Measurements from ENCODE around the gene USP3. TPM values are rescaled to one million over a fixed set of nuclear protein-coding genes. Genes with fewer than 3 reads are reported as not detected.

The USP3 gene
- polyA plus RNA-seq, 1 donor (not counting 4 experiments of a cell fraction or from before 2014, with no cell fraction given): 16.2 TPM

GRCh38 chr15:63483521-63484371 is 20.6 kb upstream of the USP3 start:
- no peaks in the 10 kb centered on the region for H3K27me3 ChIP-seq (ENCODE audit: control insufficient read depth, extremely low read depth, insufficient read depth, low read length)
- H3K27ac ChIP-seq (ENCODE audit: control insufficient read depth, insufficient read depth, low read length): no peak overlapping the region
- H4K20me1 ChIP-seq (ENCODE audit: control insufficient read depth, extremely low read depth, insufficient read depth, low read length): no peaks in the 10 kb centered on the region
- H2AFZ ChIP-seq (ENCODE audit: control insufficient read depth, low read length): no peak overlapping the region
- H3K4me3 ChIP-seq (ENCODE audit: control insufficient read depth in 2 of 3, extremely low read depth in 1 of 3, insufficient read depth in 2 of 3, low read depth in 1 of 3, low read length in 3 of 3): no peak overlapping the region
- peaks cover 7% of the 10 kb centered on the region for H3K4me1 ChIP-seq (ENCODE audit: control insufficient read depth, extremely low read depth, insufficient read depth, low read length)
- TF ChIP-seq EZH2 (IDR thresholded peaks at IDR 0.05; ENCODE audit: low read length) (no peak), CTCF (optimal IDR thresholded peaks at IDR 0.05 in 1 of 3, IDR thresholded peaks at IDR 0.05 in 1 of 3, conservative IDR thresholded peaks at IDR 0.05 in 1 of 3; ENCODE audit: extremely low read depth in 1 of 3, insufficient read depth in 2 of 3, low read length in 3 of 3) (no peak)
- no peaks in the 10 kb centered on the region for H3K79me2 ChIP-seq (ENCODE audit: control insufficient read depth, insufficient read depth, low read length)
- H3K4me2 ChIP-seq (ENCODE audit: control insufficient read depth, extremely low read depth, insufficient read depth, low read depth, low read length): no peak overlapping the region
- H3K36me3 ChIP-seq (ENCODE audit: control insufficient read depth in 2 of 2, extremely low read depth in 1 of 2, insufficient read depth in 2 of 2, low read length in 2 of 2): no peaks in the 10 kb centered on the region
- no peak overlapping the region for H3K9ac ChIP-seq (ENCODE audit: control insufficient read depth, extremely low read depth, insufficient read depth, low read length)
- DNase-seq (ENCODE audit: low read depth, low spot score) (no peak), FAIRE-seq (no peak)
- dilution Hi-C loops (cut with MboI; ENCODE audit: extremely low pct_ligation_motif_present, low sequenced_read_pairs): no loop called here
- no peaks in the 10 kb centered on the region for H3K9me3 ChIP-seq (ENCODE audit: control insufficient read depth, low read depth, low read length)
- H3K9me1 ChIP-seq (ENCODE audit: control insufficient read depth, extremely low read depth, insufficient read depth, low read length): no peaks in the 10 kb centered on the region

GRCh38 chr15:63484433-63485186 is 19.8 kb upstream of the USP3 start:
- H3K9me3 ChIP-seq (ENCODE audit: control insufficient read depth, low read depth, low read length): no peaks in the 10 kb centered on the region
- dilution Hi-C loops (cut with MboI; ENCODE audit: extremely low pct_ligation_motif_present, low sequenced_read_pairs): no loop called here
- H4K20me1 ChIP-seq (ENCODE audit: control insufficient read depth, extremely low read depth, insufficient read depth, low read length): no peaks in the 10 kb centered on the region
- H3K79me2 ChIP-seq (ENCODE audit: control insufficient read depth, insufficient read depth, low read length): no peaks in the 10 kb centered on the region
- no peaks in the 10 kb centered on the region for H3K27me3 ChIP-seq (ENCODE audit: control insufficient read depth, extremely low read depth, insufficient read depth, low read length)
- H3K4me3 ChIP-seq (ENCODE audit: control insufficient read depth in 2 of 3, extremely low read depth in 1 of 3, insufficient read depth in 2 of 3, low read depth in 1 of 3, low read length in 3 of 3): no peak overlapping the region
- no peaks in the 10 kb centered on the region for H3K9me1 ChIP-seq (ENCODE audit: control insufficient read depth, extremely low read depth, insufficient read depth, low read length)
- H2AFZ ChIP-seq (ENCODE audit: control insufficient read depth, low read length): no peak overlapping the region
- DNase-seq (ENCODE audit: low read depth, low spot score) (no peak), FAIRE-seq (no peak)
- H3K4me2 ChIP-seq (ENCODE audit: control insufficient read depth, extremely low read depth, insufficient read depth, low read depth, low read length): no peak overlapping the region
- H3K27ac ChIP-seq (ENCODE audit: control insufficient read depth, insufficient read depth, low read length): no peak overlapping the region
- TF ChIP-seq EZH2 (IDR thresholded peaks at IDR 0.05; ENCODE audit: low read length) (no peak), CTCF (optimal IDR thresholded peaks at IDR 0.05 in 1 of 3, IDR thresholded peaks at IDR 0.05 in 1 of 3, conservative IDR thresholded peaks at IDR 0.05 in 1 of 3; ENCODE audit: extremely low read depth in 1 of 3, insufficient read depth in 2 of 3, low read length in 3 of 3) (no peak)
- no peak overlapping the region for H3K9ac ChIP-seq (ENCODE audit: control insufficient read depth, extremely low read depth, insufficient read depth, low read length)
- H3K4me1 ChIP-seq (ENCODE audit: control insufficient read depth, extremely low read depth, insufficient read depth, low read length): peaks cover 7% of the 10 kb centered on the region
- H3K36me3 ChIP-seq (ENCODE audit: control insufficient read depth in 2 of 2, extremely low read depth in 1 of 2, insufficient read depth in 2 of 2, low read length in 2 of 2): no peaks in the 10 kb centered on the region

Measured in keratinocyte (primary cell).